GM23338 (cell line): ENCODE data around the gene CFAP58. TPM values are rescaled to one million over a fixed set of nuclear protein-coding genes. Genes with fewer than 3 reads are reported as not detected.

ENCODE experiments used
- ATAC-seq: fragments of 200-7000 bp; cut with Tn5 transposase; 3 replicates; pipeline ENCODE4 v1.9.1; 2020
- DNase-seq: peaks from one replicate; pipeline ENCODE4 v3.0.0-alpha.2; 2015; ENCODE audit warnings: low spot score
- H2AFZ ChIP-seq: fragments of 200-600 bp; sonication (generic); 2 replicates; pipeline ENCODE4 v1.8.0; 2016; ENCODE audit warnings: antibody characterized with exemption, mild to moderate bottlenecking, moderate library complexity
- H3F3A ChIP-seq: fragments of 200-600 bp; sonication (generic); replicated peaks from 2 replicates; pipeline ENCODE4 v1.8.0; 2017; ENCODE audit warnings: antibody characterized with exemption, mixed run types, low read depth
- H3K27ac ChIP-seq: fragments of 200-600 bp; sonication (generic); 2 replicates; pipeline ENCODE4 v1.6.1; 2016; ENCODE audit warnings: low read depth
- H3K27me3 ChIP-seq: fragments of 200-600 bp; sonication (generic); 2 replicates; pipeline ENCODE4 v1.8.0; 2016; ENCODE audit warnings: mild to moderate bottlenecking, mixed run types, moderate library complexity; ENCODE audit not compliant: insufficient read depth
- H3K36me3 ChIP-seq: fragments of 200-600 bp; sonication (generic); 2 replicates; pipeline ENCODE4 v1.8.0; 2016; ENCODE audit warnings: mild to moderate bottlenecking; ENCODE audit not compliant: insufficient read depth
- H3K4me1 ChIP-seq: fragments of 200-600 bp; sonication (generic); 2 replicates; pipeline ENCODE4 v1.8.0; 2016; ENCODE audit warnings: mild to moderate bottlenecking, moderate library complexity; ENCODE audit not compliant: insufficient read depth
- H3K4me2 ChIP-seq: fragments of 200-600 bp; sonication (generic); 2 replicates; pipeline ENCODE4 v1.7.1; 2017; ENCODE audit warnings: mixed run types
- H3K4me3 ChIP-seq: fragments of 200-600 bp; sonication (generic); 2 replicates; pipeline ENCODE4 v1.6.1; 2016; ENCODE audit warnings: mixed run types
- H3K79me2 ChIP-seq: fragments of 200-600 bp; sonication (generic); replicated peaks from 2 replicates; pipeline ENCODE4 v1.8.0; 2017; ENCODE audit warnings: mild to moderate bottlenecking; ENCODE audit not compliant: insufficient read depth
- H3K9me2 ChIP-seq: fragments of 200-600 bp; sonication (generic); 2 replicates; pipeline ENCODE4 v1.8.0; 2017; ENCODE audit not compliant: insufficient read depth
- H4K20me1 ChIP-seq: fragments of 200-600 bp; sonication (generic); replicated peaks from 2 replicates; pipeline ENCODE4 v1.8.0; 2017; ENCODE audit warnings: mild to moderate bottlenecking; ENCODE audit not compliant: insufficient read depth
- H3K27ac Mint-ChIP-seq: 2 replicates; pipeline ENCODE4 v1.8.0; 2020; ENCODE audit warnings: inconsistent platforms, mild to moderate bottlenecking, moderate library complexity, mixed read lengths
- H3K27me3 Mint-ChIP-seq: 3 replicates; pipeline ENCODE4 v1.8.0; 2022; ENCODE audit warnings: low read depth, mild to moderate bottlenecking, moderate library complexity, mixed read lengths, inconsistent platforms; ENCODE audit not compliant: insufficient read depth, poor library complexity
- H3K36me3 Mint-ChIP-seq: 3 replicates; pipeline ENCODE4 v1.8.0; 2021; ENCODE audit warnings: low read depth, mild to moderate bottlenecking, inconsistent platforms, moderate library complexity, mixed read lengths
- H3K4me1 Mint-ChIP-seq: 3 replicates; pipeline ENCODE4 v1.8.0; 2020; ENCODE audit warnings: mild to moderate bottlenecking, inconsistent platforms, mixed read lengths
- H3K4me3 Mint-ChIP-seq: 3 replicates; pipeline ENCODE4 v1.8.0; 2021; ENCODE audit warnings: moderate library complexity, mild to moderate bottlenecking, inconsistent platforms, mixed read lengths
- H3K9me3 Mint-ChIP-seq: 3 replicates; pipeline ENCODE4 v1.8.0; 2020; ENCODE audit warnings: moderate library complexity, mild to moderate bottlenecking, inconsistent platforms, mixed read lengths
- CREB1 ChIP-seq: fragments of 250-450 bp; sonication (Bioruptor Pico); IDR thresholded peaks from 2 replicates; pipeline ENCODE4 v1.5.0; 2020; ENCODE audit warnings: low read depth, mild to moderate bottlenecking, moderate library complexity
- EZH2 ChIP-seq: fragments of 200-600 bp; sonication (generic); IDR thresholded peaks from one replicate; pipeline ENCODE4 v1.8.0; 2017; ENCODE audit warnings: antibody characterized with exemption, mild to moderate bottlenecking, low read depth; ENCODE audit not compliant: unreplicated experiment
- EZH2phosphoT487 ChIP-seq: fragments of 200-600 bp; sonication (generic); IDR thresholded peaks from one replicate; pipeline ENCODE4 v1.8.1; 2018; ENCODE audit warnings: antibody characterized with exemption; ENCODE audit not compliant: unreplicated experiment
- JUNB ChIP-seq: IDR thresholded peaks from one replicate; pipeline ENCODE4 v1.6.1; 2016; ENCODE audit warnings: antibody characterized with exemption; ENCODE audit not compliant: unreplicated experiment
- NANOG ChIP-seq: IDR thresholded peaks from 2 replicates; pipeline ENCODE4 v1.6.1; 2016; ENCODE audit warnings: antibody characterized with exemption, borderline replicate concordance
- POLR2AphosphoS5 ChIP-seq: IDR thresholded peaks from 2 replicates; pipeline ENCODE4 v1.6.1; 2016; ENCODE audit warnings: antibody characterized with exemption, low read depth
- STAT1 ChIP-seq: IDR thresholded peaks from one replicate; pipeline ENCODE4 v1.6.1; 2016; ENCODE audit warnings: antibody characterized with exemption; ENCODE audit not compliant: unreplicated experiment
- ZNF114 ChIP-seq: fragments of 250-450 bp; sonication (Bioruptor Pico); IDR thresholded peaks from 2 replicates; pipeline ENCODE4 v1.5.0; 2020; ENCODE audit warnings: mild to moderate bottlenecking, moderate library complexity
- ZNF331 ChIP-seq: fragments of 250-450 bp; sonication (Bioruptor Pico); IDR thresholded peaks from 2 replicates; pipeline ENCODE4 v1.5.0; 2020; ENCODE audit warnings: low read depth, mild to moderate bottlenecking, moderate library complexity
- polyA plus RNA-seq: library from polyadenylated mRNA; unstranded; fragments of >200 nt; fragmentation: Nextera tagmentation; extraction: Ambion mirVana; gene quantifications from 2 replicates; pipeline ENCODE4 v1.2.1, GENCODE V29; 2016
- total RNA-seq: library from RNA; depleted of rRNA; stranded (reverse); fragments of >200 nt; shearing (Covaris generic); gene quantifications from 2 replicates; pipeline ENCODE4 v1.2.3, GENCODE V29; 2014
- TF ChIP-seq, protein P1 (sequence below): fragments of 250-450 bp; sonication (Bioruptor Pico); IDR thresholded peaks from 2 replicates; pipeline ENCODE4 v1.5.0; 2020; ENCODE audit warnings: mild to moderate bottlenecking, moderate library complexity
- TF ChIP-seq, protein P2 (sequence below), 2 experiments: fragments of 200-600 bp in 1 of 2; sonication (generic) in 1 of 2; conservative IDR thresholded peaks; 2 replicates each; pipeline versions ENCODE4 v1.5.1 to v1.6.1; 2016 to 2017; ENCODE audit warnings: antibody characterized with exemption in 2 of 2, low read depth in 2 of 2, mild to moderate bottlenecking in 2 of 2, moderate library complexity in 1 of 2
- TF ChIP-seq, protein P3 (sequence below): IDR thresholded peaks from 2 replicates; pipeline ENCODE4 v1.6.1; 2016; ENCODE audit warnings: antibody characterized with exemption
- TF ChIP-seq, protein P4 (sequence below): IDR thresholded peaks from one replicate; pipeline ENCODE4 v1.6.1; 2018; ENCODE audit warnings: antibody characterized with exemption; ENCODE audit not compliant: unreplicated experiment

Gene CFAP58
- total and polyA plus RNA-seq, 2 experiments from 2014 or later: 0.63 to 0.89 TPM

DNA sequence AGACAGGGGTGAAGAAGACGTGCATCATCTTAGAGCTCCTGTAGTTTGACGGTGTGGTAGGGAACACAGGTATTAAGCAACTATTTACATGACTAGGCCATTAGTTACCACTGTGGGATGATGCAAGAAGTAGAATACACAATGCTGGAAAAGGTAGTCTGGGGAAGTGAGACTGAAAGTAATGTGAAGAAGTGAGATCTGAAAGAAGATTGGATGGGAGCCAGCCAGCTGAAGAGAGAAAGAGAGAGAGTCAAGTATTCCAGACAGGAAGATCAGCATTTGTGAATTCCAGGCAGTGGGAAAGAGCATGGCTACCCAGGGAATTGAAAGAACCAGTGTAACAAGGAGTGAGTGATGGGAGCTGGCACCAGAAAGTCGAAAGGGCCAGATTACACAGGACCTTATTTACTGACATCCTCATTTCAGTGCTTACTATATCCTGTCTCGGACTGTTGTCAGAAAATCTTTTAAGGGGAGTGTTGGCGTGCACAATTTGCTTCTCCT is 4.0 kb upstream of the CFAP58 start:
- no peaks in the 10 kb centered on the region for H3K36me3 ChIP-seq
- no peak overlapping the region for H2AFZ ChIP-seq
- Mint-ChIP-seq H3K4me1 (peaks cover 6% of the 10 kb centered on the region; the same call in 2 of the 3 replicates), H3K36me3 (no peaks in the 10 kb centered on the region), H3K4me3 (no peak overlapping the region), H3K27me3 (no peaks in the 10 kb centered on the region), H3K27ac (no peak overlapping the region), H3K9me3 (no peaks in the 10 kb centered on the region)
- peak overlapping the region; percentile 68; the same call in 1 of the 2 replicates for H3K27ac ChIP-seq
- H3K4me1 ChIP-seq: peaks cover 12% of the 10 kb centered on the region; the same call in 1 of the 2 replicates
- H3K79me2 ChIP-seq: no peaks in the 10 kb centered on the region
- DNase-seq (peak; percentile 68), ATAC-seq (no peak)
- peak overlapping the region; percentile 58 for H3K4me2 ChIP-seq
- H3K27me3 ChIP-seq: peaks cover 14% of the 10 kb centered on the region
- no peak overlapping the region for H3K4me3 ChIP-seq
- H3F3A ChIP-seq: no peaks in the 10 kb centered on the region
- H3K9me2 ChIP-seq: no peaks in the 10 kb centered on the region
- H4K20me1 ChIP-seq: no peaks in the 10 kb centered on the region; the same call in 1 of the 2 replicates
- TF ChIP-seq NANOG: no peak
- TF ChIP-seq EZH2phosphoT487: no peak
- no peak for TF ChIP-seq EZH2
- TF ChIP-seq, protein P1, sequence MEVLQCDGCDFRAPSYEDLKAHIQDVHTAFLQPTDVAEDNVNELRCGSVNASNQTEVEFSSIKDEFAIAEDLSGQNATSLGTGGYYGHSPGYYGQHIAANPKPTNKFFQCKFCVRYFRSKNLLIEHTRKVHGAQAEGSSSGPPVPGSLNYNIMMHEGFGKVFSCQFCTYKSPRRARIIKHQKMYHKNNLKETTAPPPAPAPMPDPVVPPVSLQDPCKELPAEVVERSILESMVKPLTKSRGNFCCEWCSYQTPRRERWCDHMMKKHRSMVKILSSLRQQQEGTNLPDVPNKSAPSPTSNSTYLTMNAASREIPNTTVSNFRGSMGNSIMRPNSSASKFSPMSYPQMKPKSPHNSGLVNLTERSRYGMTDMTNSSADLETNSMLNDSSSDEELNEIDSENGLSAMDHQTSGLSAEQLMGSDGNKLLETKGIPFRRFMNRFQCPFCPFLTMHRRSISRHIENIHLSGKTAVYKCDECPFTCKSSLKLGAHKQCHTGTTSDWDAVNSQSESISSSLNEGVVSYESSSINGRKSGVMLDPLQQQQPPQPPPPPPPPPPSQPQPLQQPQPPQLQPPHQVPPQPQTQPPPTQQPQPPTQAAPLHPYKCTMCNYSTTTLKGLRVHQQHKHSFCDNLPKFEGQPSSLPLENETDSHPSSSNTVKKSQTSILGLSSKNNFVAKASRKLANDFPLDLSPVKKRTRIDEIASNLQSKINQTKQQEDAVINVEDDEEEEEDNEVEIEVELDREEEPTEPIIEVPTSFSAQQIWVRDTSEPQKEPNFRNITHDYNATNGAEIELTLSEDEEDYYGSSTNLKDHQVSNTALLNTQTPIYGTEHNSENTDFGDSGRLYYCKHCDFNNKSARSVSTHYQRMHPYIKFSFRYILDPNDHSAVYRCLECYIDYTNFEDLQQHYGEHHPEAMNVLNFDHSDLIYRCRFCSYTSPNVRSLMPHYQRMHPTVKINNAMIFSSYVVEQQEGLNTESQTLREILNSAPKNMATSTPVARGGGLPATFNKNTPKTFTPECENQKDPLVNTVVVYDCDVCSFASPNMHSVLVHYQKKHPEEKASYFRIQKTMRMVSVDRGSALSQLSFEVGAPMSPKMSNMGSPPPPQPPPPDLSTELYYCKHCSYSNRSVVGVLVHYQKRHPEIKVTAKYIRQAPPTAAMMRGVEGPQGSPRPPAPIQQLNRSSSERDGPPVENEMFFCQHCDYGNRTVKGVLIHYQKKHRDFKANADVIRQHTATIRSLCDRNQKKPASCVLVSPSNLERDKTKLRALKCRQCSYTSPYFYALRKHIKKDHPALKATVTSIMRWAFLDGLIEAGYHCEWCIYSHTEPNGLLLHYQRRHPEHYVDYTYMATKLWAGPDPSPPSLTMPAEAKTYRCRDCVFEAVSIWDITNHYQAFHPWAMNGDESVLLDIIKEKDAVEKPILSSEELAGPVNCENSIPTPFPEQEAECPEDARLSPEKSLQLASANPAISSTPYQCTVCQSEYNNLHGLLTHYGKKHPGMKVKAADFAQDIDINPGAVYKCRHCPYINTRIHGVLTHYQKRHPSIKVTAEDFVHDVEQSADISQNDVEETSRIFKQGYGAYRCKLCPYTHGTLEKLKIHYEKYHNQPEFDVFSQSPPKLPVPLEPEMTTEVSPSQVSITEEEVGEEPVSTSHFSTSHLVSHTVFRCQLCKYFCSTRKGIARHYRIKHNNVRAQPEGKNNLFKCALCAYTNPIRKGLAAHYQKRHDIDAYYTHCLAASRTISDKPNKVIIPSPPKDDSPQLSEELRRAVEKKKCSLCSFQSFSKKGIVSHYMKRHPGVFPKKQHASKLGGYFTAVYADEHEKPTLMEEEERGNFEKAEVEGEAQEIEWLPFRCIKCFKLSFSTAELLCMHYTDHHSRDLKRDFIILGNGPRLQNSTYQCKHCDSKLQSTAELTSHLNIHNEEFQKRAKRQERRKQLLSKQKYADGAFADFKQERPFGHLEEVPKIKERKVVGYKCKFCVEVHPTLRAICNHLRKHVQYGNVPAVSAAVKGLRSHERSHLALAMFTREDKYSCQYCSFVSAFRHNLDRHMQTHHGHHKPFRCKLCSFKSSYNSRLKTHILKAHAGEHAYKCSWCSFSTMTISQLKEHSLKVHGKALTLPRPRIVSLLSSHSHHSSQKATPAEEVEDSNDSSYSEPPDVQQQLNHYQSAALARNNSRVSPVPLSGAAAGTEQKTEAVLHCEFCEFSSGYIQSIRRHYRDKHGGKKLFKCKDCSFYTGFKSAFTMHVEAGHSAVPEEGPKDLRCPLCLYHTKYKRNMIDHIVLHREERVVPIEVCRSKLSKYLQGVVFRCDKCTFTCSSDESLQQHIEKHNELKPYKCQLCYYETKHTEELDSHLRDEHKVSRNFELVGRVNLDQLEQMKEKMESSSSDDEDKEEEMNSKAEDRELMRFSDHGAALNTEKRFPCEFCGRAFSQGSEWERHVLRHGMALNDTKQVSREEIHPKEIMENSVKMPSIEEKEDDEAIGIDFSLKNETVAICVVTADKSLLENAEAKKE (CRISPR knock-in tag): no peak
- no peak for TF ChIP-seq ZNF114
- TF ChIP-seq, protein P2, sequence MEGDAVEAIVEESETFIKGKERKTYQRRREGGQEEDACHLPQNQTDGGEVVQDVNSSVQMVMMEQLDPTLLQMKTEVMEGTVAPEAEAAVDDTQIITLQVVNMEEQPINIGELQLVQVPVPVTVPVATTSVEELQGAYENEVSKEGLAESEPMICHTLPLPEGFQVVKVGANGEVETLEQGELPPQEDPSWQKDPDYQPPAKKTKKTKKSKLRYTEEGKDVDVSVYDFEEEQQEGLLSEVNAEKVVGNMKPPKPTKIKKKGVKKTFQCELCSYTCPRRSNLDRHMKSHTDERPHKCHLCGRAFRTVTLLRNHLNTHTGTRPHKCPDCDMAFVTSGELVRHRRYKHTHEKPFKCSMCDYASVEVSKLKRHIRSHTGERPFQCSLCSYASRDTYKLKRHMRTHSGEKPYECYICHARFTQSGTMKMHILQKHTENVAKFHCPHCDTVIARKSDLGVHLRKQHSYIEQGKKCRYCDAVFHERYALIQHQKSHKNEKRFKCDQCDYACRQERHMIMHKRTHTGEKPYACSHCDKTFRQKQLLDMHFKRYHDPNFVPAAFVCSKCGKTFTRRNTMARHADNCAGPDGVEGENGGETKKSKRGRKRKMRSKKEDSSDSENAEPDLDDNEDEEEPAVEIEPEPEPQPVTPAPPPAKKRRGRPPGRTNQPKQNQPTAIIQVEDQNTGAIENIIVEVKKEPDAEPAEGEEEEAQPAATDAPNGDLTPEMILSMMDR (conservative IDR thresholded peaks at IDR 0.05; ENCODE audit: low read depth in 2 of 2): no peak
- TF ChIP-seq, protein P3, sequence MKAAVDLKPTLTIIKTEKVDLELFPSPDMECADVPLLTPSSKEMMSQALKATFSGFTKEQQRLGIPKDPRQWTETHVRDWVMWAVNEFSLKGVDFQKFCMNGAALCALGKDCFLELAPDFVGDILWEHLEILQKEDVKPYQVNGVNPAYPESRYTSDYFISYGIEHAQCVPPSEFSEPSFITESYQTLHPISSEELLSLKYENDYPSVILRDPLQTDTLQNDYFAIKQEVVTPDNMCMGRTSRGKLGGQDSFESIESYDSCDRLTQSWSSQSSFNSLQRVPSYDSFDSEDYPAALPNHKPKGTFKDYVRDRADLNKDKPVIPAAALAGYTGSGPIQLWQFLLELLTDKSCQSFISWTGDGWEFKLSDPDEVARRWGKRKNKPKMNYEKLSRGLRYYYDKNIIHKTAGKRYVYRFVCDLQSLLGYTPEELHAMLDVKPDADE: no peak
- TF ChIP-seq JUNB: no peak
- no peak for TF ChIP-seq POLR2AphosphoS5
- TF ChIP-seq CREB1 (CRISPR knock-in tag): no peak
- TF ChIP-seq STAT1: no peak
- no peak for TF ChIP-seq ZNF331 (CRISPR knock-in tag)
- TF ChIP-seq, protein P4, sequence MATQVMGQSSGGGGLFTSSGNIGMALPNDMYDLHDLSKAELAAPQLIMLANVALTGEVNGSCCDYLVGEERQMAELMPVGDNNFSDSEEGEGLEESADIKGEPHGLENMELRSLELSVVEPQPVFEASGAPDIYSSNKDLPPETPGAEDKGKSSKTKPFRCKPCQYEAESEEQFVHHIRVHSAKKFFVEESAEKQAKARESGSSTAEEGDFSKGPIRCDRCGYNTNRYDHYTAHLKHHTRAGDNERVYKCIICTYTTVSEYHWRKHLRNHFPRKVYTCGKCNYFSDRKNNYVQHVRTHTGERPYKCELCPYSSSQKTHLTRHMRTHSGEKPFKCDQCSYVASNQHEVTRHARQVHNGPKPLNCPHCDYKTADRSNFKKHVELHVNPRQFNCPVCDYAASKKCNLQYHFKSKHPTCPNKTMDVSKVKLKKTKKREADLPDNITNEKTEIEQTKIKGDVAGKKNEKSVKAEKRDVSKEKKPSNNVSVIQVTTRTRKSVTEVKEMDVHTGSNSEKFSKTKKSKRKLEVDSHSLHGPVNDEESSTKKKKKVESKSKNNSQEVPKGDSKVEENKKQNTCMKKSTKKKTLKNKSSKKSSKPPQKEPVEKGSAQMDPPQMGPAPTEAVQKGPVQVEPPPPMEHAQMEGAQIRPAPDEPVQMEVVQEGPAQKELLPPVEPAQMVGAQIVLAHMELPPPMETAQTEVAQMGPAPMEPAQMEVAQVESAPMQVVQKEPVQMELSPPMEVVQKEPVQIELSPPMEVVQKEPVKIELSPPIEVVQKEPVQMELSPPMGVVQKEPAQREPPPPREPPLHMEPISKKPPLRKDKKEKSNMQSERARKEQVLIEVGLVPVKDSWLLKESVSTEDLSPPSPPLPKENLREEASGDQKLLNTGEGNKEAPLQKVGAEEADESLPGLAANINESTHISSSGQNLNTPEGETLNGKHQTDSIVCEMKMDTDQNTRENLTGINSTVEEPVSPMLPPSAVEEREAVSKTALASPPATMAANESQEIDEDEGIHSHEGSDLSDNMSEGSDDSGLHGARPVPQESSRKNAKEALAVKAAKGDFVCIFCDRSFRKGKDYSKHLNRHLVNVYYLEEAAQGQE: no peak
